Gastrocnemius medialis (tissue), 4 donors: Measurements from ENCODE around the gene LONP2. TPM values are rescaled to one million over a fixed set of nuclear protein-coding genes. Genes with fewer than 3 reads are reported as not detected.

Experiments
- ATAC-seq, 2 donors: fragments of 150-250 bp; one replicate each; pipeline ENCODE4 v1.9.1; 2016
- DNase-seq, 2 donors: peaks; one replicate each; pipeline ENCODE4 v3.0.0-alpha.2; 2019
- H3K27ac ChIP-seq, 4 donors: fragments of 200-600 bp; sonication (generic); 1 replicate in 1 of 4; 2 replicates in 3 of 4; pipeline ENCODE4 v1.5.1; 2016 to 2018; ENCODE audit warnings: mild to moderate bottlenecking in 2 of 4, moderate library complexity in 1 of 4
- H3K27me3 ChIP-seq, 3 donors: fragments of 200-600 bp; sonication (generic) in 2 of 3; 1 replicate in 1 of 3; 2 replicates in 2 of 3; pipeline versions ENCODE4 v1.5.1 to v1.6.0; 2016 to 2019; ENCODE audit warnings: mild to moderate bottlenecking in 1 of 3, moderate library complexity in 1 of 3
- H3K36me3 ChIP-seq, 2 donors: fragments of 200-600 bp; sonication (generic) in 1 of 2; one replicate each; pipeline ENCODE4 v1.5.1; 2017 to 2018
- H3K4me1 ChIP-seq, 2 donors: fragments of 200-600 bp; sonication (generic) in 1 of 2; one replicate each; pipeline ENCODE4 v1.5.1; 2016 to 2017; ENCODE audit warnings: mild to moderate bottlenecking in 2 of 2
- H3K4me3 ChIP-seq, 4 donors: fragments of 200-600 bp; sonication (generic) in 3 of 4; 1 replicate in 1 of 4; 2 replicates in 3 of 4; pipeline ENCODE4 v1.5.1; 2016 to 2019; ENCODE audit warnings: mild to moderate bottlenecking in 2 of 4
- H3K9me3 ChIP-seq, 3 donors: fragments of 200-600 bp; sonication (generic) in 2 of 3; 1 replicate in 1 of 3; 2 replicates in 2 of 3; pipeline ENCODE4 v1.5.1; 2016 to 2019
- POLR2A ChIP-seq, 2 donors: fragments of 450-650 bp; IDR thresholded peaks; one replicate each; pipeline ENCODE4 v1.6.1; 2017; ENCODE audit warnings: antibody characterized with exemption in 2 of 2, mild to moderate bottlenecking in 2 of 2, moderate library complexity in 2 of 2
- in situ Hi-C, 4 donors: fragments of 200-750 bp; cut with MboI; loops; one replicate each; pipeline versions ENCODE4 v1.15.0 to v1.8.0; 2017; ENCODE audit warnings: low sequenced_read_pairs in 4 of 4
- intact Hi-C: fragments of 100-400 bp; cut with DNase I; formaldehyde crosslinking; loops from one replicate; pipeline ENCODE4 v1.15.1; 2023; ENCODE audit warnings: low total_unique reads
- total RNA-seq, 4 donors: library from RNA; depleted of rRNA; stranded (reverse); fragments of >200 nt; gene quantifications; one replicate each; pipeline versions ENCODE4 v1.1.0 to v1.2.3, GENCODE V29; 2016
- TF ChIP-seq, protein P1 (sequence below), 5 experiments: fragments of 450-650 bp in 3 of 5; fragments of 200-600 bp in 2 of 5; sonication (generic) in 2 of 5; IDR thresholded peaks in 4 of 5; conservative IDR thresholded peaks in 1 of 5; 1 replicate in 4 of 5; 2 replicates in 1 of 5; pipeline ENCODE4 v1.5.1; 2016 to 2019; ENCODE audit warnings: antibody characterized with exemption in 5 of 5, mild to moderate bottlenecking in 3 of 5, moderate library complexity in 3 of 5

Gene LONP2
- total RNA-seq, 4 donors from 2014 or later, result 33.8 to 45.2 (median 42.4) TPM

- DNase-seq, result no peak
- in situ Hi-C loops, result no loop called here
Observed at GRCh38 chr16:48383009-48383876, 139.1 kb downstream of the LONP2 start.

GRCh38 chr16:48383877-48384519, 139.9 kb downstream of the LONP2 start:
- in situ Hi-C loops, result no loop called here

More at GRCh38 chr16:48383009-48383876, 139.1 kb downstream of the LONP2 start:
- Histone ChIP-seq H3K4me1 (peaks cover 50 to 58% of the 10 kb centered on the region in 2 donors), H3K27ac (peak overlapping the region; percentile 94 to 99 (median 98)), H3K36me3 (no peaks in the 10 kb centered on the region), H3K27me3 (no peaks in the 10 kb centered on the region), H3K4me3 (peak overlapping the region; percentile 73 to 89 (median 78)), H3K9me3 (no peaks in the 10 kb centered on the region)
- no peak for ATAC-seq
- TF ChIP-seq, protein P1, sequence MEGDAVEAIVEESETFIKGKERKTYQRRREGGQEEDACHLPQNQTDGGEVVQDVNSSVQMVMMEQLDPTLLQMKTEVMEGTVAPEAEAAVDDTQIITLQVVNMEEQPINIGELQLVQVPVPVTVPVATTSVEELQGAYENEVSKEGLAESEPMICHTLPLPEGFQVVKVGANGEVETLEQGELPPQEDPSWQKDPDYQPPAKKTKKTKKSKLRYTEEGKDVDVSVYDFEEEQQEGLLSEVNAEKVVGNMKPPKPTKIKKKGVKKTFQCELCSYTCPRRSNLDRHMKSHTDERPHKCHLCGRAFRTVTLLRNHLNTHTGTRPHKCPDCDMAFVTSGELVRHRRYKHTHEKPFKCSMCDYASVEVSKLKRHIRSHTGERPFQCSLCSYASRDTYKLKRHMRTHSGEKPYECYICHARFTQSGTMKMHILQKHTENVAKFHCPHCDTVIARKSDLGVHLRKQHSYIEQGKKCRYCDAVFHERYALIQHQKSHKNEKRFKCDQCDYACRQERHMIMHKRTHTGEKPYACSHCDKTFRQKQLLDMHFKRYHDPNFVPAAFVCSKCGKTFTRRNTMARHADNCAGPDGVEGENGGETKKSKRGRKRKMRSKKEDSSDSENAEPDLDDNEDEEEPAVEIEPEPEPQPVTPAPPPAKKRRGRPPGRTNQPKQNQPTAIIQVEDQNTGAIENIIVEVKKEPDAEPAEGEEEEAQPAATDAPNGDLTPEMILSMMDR (IDR thresholded peaks at IDR 0.05 in 4 of 5, conservative IDR thresholded peaks at IDR 0.05 in 1 of 5), result no peak
- TF ChIP-seq POLR2A (IDR thresholded peaks at IDR 0.05), result no peak
- intact Hi-C loops, result loop anchor here (5.0 to 10.0 kb wide), 3 partner anchors 141 to 1472 kb away; partner anchors contain the start of genes DNAJA2, LONP2 and ZNF423

DNA sequence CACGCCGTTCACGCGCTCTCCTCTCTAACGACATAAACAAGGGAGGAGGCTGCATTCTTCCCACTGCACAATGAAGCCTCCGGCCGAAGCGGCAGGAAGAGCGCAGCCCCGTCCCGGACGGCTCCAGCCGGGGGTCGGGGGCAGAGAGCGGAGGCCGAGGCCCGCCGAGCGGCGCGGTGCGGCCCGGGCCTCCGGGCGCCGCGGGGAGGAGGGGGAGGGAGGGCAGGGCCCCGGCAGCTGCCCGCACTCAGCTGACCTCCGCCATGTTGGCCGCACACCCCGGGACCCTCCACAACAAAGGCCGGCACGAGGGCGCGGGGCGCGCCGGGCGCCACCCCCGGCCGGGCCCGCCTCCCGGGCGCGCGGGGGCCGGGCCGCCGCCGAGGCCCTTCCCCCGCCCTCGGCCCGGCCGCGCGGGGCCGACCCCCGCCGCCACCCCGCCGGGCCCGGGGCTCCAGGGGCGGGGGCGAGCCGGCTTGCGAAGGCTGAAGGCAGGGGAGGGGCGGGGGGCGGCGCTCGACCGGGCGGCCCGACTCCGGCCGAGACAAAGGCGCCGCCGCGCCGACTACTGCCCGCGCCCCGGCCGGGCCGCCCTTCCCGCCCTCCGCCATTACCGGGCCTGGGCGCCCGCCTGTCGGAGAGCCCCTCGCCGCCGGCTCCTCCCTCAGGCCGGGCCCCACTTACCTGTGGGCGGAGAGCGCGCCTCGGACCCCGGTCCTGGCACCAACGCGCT, 140.6 kb downstream of the LONP2 start:
- Histone ChIP-seq H3K27ac (peak overlapping the region; percentile 94 to 99 (median 98)), H3K27me3 (no peaks in the 10 kb centered on the region), H3K36me3 (no peaks in the 10 kb centered on the region), H3K4me3 (peak overlapping the region; percentile 77 to 89 (median 79)), H3K9me3 (no peaks in the 10 kb centered on the region), H3K4me1 (peaks cover 36 to 44% of the 10 kb centered on the region in 2 donors)
- TF ChIP-seq, protein P1 (IDR thresholded peaks at IDR 0.05 in 4 of 5, conservative IDR thresholded peaks at IDR 0.05 in 1 of 5), result no peak
- no peak for TF ChIP-seq POLR2A (IDR thresholded peaks at IDR 0.05)
- ATAC-seq, result peak; percentile 67 to 71
- in situ Hi-C loops (no loop called here), intact Hi-C loops (loop anchor here (1.0 to 10.0 kb wide), 4 partner anchors 142 to 1470 kb away; partner anchors contain the start of genes DNAJA2, LONP2, N4BP1 and ZNF423)
- DNase-seq, result peak; percentile 58 to 60

More at GRCh38 chr16:48383877-48384519, 139.9 kb downstream of the LONP2 start:
- ATAC-seq (peak; percentile 28 to 32), DNase-seq (no peak)
- intact Hi-C loops, result loop anchor here (5.0 to 10.0 kb wide), 3 partner anchors 142 to 1471 kb away; partner anchors contain the start of genes DNAJA2, LONP2 and ZNF423
- peaks cover 43 to 51% of the 10 kb centered on the region in 2 donors for H3K4me1 ChIP-seq
- H3K27me3 ChIP-seq, result no peaks in the 10 kb centered on the region
- H3K4me3 ChIP-seq, result peak overlapping the region; percentile 73 to 89 (median 78)
- TF ChIP-seq POLR2A (IDR thresholded peaks at IDR 0.05), result no peak
- TF ChIP-seq, protein P1 (IDR thresholded peaks at IDR 0.05 in 4 of 5, conservative IDR thresholded peaks at IDR 0.05 in 1 of 5), result no peak
- H3K36me3 ChIP-seq, result no peaks in the 10 kb centered on the region
- H3K27ac ChIP-seq, result peak overlapping the region; percentile 94 to 99 (median 98)
- H3K9me3 ChIP-seq, result no peaks in the 10 kb centered on the region
